ENCODE measurements around the gene KCNQ2.

Gene KCNQ2

DNA sequence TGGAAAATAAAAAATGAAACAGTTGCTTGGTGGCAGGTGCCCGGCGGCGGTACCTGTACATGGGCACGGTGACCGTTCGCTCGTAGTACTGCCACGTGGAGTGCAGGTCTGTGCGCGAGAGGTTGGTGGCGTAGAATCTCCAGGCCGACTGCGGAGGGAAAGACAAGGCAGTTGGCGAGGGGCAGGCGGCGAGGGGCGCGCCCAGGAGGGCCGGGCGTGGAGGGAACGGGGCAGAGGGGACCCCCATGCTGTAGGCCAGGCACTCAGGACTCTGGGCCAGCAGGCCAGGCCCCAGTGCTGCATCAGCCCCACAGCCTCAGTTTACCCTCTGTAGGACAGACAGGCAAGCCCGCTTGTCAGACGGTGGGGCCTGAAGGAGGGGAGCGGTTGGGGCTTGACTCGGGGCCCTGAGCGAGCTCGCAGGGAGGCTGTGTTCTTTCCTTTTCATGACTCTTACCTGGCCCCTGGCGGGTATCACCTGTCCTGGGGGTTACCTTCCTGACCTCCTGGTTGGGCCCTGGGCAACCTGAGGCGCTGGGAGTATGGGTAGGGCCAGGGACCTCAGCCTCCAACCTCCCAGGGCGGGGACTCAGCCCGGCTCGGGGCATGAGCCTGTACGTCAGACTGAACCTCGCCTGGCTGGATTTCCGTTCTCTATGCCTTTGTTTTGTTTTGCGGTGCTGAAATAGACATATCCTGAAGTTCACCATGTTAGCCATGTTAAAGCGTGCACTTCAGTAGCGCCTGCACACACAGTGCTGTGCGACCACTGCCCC is 38.5 kb downstream of the KCNQ2 start:
- no peak for DNase-seq

DNA sequence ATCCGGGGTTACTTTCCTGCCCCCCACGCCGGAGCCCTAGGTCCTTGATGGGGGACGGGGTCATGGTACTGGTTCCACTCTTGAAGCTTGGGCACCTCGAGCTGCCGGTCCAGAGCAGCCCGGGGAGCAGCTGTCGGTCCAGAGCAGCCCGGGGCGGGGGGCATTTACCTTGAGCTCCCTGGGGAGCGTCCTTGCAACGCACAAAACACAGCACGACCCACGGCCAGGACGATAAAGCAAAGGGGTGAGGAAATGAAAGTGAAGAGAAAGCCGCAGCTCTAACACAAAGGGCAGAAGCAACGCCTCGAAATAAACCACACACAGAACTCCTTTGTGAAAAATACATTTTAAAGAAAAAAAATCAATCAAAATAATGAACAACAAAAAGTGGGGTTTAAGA is 39.1 kb downstream of the KCNQ2 start:
- DNase-seq, result no peak

DNA sequence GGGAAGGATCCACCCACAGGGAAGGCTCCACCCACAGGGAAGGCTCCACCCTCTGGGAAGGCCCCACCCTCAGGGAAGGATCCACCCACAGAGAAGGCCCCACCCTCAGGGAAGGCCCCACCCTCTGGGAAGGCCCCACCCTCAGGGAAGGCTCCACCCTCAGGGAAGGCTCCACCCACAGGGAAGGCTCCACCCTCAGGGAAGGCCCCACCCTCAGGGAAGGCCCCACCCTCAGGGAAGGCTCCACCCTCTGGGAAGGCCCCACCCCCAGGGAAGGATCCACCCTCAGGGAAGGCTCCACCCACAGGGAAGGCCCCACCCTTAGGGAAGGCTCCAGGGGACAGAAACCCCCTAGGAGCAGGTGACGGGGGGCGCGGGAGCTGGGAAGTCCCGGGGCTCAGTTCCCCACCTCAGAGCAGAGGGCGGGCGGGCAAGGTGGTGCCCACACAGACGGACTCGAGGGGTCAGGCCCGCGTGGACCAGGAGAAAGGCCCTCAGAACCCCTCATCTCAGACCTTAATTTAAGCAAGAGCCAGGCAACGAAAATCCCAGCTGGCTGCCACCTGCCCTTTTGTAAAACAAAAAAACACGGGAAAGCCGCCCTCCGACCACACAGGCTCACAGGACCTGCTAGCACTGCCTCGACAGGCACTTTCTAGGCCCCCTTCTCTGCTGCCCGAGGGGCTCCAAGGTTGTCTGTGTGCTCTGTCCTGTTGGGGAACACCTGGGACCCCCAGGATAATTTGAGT is 39.7 kb downstream of the KCNQ2 start:
- DNase-seq, result no peak

DNA sequence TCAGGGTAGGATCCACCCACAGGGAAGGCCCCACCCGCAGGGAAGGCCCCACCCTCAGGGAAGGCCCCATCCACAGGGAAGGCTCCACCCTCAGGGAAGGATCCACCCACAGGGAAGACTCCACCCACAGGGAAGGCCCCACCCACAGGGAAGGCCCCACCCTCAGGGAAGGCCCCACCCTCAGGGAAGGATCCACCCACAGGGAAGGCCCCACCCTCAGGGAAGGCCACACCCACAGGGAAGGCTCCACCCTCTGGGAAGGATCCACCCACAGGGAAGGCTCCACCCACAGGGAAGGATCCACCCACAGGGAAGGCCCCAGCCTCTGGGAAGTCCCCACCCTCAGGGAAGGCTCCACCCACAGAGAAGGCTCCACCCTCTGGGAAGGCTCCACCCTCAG is 40.5 kb downstream of the KCNQ2 start:
- no peak for DNase-seq

DNA sequence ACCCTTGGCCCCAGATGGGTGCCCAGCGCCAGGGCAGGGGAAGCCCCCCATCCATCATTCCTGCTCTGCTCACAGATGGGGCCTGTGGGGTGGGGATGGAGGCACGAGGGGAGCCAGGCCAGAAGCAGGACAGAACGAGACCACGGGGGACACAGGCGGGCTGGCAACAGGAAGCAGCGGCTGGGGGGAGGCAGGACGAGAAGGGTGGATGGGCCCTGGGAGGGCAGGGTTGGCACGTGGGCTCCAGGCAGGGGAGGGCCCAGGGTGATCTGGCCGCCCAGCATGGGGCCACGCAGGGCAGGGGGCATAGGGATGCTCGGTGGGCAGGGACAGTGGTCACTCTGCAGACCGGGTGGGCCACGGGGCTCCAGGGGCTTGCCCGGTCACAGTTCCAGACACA is 41.6 kb downstream of the KCNQ2 start:
- DNase-seq, result no peak

DNA sequence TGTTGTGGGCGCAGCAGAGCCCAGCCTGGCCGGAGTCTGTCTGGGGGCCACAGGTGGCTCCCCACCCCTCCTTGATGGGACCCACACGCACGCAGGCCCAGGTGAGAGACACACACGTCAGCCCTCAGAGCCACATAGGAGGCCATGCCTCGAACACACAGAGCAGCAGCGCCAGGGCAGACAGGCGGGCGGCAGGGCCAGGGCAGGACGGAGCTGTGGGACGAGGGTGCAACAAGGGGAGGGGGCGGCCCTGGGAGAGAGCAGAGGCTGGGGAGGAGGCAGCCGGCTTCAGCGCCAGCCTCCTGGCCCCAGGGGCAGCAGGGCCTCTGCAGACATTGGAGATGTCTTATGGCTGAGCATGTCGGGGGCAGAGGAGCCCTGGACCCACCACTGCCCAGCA is 42.5 kb downstream of the KCNQ2 start:
- DNase-seq, result no peak

DNA sequence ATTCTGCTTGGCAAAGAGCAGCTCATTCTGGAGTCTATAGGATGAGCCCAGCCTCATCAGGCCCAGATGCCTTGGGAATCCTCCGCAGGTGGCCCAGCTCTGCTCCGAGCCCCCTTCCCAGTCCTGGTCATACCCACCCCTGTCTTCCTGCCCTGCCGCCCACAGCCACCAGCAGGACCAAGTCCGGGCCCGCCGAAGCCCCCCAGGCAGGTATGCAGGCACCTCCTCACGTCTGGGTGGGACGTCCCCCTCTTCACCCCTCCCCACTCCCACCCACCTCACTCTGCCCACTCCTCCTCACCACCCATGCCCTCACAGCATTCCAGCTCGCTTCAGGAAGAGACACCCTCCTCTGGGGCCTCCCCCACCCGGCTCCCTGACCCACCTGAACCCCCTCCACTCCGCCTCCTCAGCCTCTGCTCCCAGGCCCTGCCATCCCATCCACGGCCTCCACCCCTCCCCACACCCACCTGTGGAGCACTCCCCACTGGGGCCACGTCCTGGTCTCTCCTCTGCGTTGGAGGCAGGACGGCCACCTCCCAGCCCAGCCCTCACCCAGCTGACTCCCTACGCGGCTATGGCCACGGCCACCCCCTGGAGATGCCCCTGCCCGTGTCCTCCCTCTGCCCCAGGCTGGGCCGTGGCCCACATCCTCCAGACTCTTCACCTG is 43.4 kb downstream of the KCNQ2 start:
- no peak for DNase-seq

DNA sequence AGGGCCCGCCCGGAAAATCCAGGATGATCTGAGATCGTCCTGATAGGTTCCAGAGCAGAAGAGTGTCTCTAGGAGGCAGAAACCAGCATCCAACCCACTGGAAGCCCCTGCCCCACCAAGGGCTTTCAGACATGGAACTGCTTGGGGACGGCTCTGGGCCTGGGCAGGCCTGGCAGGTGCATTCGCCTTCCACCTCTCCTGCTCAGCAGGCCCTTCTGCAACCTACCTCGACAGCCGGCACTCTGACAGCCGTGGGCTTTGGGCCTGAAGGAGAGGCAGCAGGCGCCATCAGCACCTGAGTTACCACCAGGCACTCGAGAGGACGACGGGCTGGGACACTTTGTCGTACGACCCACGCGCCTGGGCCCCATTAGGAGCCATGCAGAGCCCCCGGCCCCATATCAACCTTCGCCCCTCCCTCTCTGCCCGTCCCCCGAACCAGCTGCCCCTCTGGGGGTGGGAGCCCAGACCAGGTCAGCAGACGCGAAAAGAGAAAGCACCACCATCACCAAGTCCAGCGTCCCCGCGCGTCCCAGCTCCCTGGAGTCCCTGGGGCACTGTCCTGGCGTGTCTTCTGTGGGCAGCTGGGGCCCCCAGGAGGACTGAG is 44.6 kb downstream of the KCNQ2 start:
- DNase-seq, result no peak

DNA sequence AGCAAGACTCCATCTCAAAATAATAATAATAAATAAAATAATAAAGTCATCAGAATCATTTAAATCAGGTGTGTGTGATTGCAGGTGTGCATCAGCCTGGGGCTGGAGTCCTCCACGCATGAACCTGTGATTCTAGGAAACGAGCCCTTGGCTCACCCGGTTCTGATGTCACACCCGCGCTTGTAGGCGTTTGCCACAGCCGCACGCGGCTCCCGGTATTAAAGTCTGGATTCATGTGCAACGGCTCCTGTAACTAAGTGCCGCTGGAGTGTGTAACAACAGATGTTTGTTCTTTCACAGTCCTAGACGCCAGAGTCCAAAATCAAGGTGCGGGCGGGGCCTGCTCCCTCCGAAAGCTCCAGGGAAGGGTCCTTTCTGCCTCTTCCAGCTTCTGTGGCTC is 45.2 kb downstream of the KCNQ2 start:
- DNase-seq, result no peak

DNA sequence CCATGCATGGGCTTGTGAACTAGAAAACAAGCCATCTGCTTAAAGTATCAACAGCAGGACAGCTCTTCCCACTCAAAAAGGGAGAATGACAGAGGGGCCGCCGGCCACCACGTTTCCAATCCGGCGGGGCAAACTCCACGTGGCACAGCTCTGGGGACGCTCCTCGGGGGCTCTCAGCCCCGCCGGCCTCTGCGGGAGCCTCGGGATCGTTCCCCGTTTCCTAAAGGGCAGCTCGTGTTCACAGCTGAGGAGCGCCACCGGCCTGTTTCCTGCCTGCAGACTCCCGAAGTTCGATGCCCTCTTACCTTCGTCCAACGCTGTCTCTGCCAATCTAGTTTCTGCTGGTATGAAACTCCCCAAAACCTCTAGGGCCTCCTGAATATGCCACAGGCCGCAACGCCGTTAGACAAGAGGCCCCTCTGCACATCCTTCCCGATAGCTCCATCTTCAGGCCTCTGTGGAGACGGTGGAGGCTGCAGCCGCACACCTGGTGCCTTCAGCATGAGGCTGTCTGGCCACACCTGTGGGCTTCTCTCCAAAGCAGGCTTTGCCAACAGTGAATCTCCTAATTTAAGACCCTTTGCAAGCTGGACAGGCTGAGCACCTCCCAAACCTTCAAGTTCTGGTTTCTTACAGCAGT is 46.5 kb downstream of the KCNQ2 start:
- DNase-seq, result no peak

DNA sequence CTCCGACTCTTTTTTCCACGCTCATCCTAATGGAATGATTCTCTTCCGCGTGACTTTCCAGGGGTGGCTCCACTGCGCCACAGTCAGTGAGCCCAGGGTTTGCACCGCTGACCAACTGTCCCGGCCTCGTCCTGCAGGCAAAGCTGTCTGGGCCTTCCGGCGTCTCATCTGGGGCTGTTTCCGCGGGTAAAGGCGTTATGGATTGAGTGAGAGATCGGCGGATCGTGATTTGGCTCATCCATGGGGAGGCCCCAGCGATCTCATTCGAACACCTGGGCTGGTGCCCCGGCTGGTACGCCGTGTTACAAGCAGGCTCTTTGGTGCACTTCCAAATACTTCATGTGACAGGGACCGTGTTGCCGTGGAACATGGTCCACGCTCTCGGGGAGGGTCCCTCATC is 47.8 kb downstream of the KCNQ2 start:
- DNase-seq, result no peak

DNA sequence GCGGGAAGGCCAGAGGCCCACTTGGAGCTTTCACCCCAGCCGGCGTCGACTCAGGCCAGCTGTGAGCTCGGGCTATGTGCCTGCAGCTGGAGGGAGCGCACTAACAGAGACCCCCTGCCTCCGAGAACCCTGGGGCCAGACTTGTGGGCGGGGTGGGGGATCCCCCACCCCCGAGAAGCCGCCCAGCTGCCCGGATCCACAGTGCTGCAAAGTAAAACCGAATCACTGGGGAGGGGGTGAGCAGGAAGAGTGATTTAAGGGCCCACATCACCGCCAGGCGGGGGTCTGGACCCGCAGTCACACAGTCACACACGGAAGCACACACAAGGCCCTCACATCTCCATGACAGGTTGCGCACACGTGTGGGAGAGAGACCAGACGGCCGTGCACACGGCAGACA is 48.7 kb downstream of the KCNQ2 start:
- no peak for DNase-seq

DNA sequence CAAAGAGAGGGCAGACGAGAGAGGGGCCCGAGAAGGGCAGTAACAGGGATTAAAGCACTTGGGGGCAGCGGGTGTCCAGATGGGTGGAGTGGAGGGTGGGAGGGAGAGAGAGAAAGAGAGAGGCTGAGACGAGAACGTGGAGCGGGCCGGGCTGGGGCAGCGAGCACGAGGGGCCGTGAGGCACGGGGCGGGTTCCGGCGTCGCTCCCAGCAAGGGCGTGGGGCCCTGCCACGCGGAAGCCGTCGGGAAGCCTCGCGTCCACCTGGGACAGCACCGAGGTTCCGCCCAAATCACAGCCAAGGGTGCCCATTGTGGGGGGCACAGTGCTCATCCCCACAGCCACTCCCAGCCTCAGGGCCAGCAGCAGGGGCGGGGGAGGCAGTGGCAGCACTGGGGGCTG is 49.8 kb downstream of the KCNQ2 start:
- no peak for DNase-seq

DNA sequence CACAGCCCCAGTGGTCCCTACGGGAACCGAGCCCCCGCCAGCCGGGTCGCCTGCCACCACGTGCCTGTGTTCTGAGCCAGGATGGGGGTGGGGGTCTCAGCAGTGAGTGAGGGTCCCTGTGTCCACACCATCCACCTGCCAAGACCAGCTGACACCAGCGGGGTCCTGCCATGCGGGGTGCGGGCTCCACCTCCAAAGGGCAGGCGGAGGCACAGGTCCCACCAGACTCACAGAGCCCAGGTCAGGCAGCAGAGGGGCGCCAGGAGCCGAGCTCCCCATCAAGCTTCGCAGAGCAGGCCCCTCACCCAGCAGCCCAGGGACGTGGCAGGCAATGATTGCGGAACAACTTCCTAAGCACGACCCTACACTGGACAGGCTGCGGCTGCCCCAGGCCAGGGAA is 50.5 kb downstream of the KCNQ2 start:
- no peak for DNase-seq

DNA sequence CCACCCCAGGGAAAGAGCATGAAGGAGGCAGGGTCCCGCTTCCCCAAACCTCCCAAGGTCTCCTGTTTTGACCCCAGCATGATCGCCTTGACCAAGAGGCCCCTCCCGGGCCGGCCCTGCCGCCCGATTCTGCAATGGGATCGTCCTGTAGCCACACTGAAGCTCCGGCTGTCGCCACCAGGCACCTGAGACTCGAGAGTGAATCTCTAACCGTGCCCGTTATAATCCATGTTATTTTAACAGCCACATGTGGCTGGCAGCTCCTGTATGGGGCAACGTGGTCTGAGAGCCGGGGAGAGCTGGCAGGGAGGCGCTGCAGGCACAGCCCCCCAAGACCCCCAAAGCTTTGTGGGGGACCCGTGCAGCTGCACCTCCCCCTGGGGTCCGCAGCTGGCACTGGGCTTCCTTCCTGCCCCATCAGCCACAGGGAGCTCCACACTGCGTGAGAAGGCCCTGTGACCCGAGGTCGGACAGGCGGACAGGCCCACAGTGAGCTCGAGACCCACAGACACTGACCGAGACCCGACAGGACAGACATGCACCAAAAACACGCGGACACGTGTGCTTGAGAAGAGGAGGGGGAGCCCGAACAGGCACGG is 51.3 kb downstream of the KCNQ2 start:
- no peak for DNase-seq

DNA sequence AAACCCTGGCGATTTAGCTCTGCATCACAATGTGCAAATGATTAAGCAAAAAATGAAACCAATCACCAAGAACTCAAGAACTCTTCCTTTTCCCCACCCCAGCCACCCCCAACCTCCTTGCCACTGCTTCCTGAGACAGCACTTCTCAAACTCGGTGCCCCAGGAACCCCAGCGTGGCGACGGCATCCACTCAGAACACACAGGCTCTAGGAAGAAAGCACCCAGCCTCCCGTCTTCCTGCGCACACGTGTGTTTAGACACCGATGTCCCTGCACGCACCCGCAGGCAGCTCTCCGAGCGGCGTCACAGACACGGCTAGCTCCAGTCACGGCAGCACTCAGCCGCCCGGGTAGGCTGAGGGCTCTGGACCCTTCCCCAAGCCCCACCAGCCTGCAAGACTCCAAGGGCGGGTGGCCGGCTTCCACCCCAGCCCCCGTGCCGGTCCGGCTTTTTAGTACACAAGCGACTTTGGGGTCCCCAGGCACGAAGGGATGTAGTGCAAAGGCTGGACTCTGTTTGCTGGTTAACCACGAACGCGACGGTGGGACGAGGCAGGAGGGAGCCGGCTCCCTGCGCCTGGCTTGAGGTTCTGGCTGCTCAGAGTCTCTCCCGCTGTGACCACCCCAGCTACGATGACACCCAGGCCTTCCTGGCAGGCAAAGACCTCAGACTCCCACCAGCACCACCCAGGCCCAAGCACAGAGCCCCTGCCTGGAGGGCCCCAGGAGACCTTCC is 51.9 kb downstream of the KCNQ2 start:
- DNase-seq, result no peak

DNA sequence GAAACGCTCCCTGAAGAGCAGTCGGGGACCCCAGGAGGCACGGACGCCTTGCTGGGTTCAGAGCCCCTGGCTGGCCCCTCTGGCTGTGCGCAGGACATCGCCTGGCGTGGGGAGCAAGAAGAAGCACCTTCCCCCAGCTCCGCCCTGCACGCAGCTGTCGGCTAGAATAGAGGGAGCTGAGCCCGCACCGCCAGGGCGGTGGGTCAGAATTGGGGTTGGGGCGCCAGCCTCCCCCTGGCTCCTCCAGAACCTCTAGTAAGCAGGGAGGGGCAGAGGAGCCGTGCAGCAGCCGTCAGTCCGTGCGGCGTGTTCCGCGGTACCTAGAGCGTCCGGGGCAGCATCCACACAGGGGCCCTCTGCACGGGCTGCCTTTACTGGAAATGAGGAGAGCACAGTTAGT is 53.2 kb downstream of the KCNQ2 start:
- no peak for DNase-seq

DNA sequence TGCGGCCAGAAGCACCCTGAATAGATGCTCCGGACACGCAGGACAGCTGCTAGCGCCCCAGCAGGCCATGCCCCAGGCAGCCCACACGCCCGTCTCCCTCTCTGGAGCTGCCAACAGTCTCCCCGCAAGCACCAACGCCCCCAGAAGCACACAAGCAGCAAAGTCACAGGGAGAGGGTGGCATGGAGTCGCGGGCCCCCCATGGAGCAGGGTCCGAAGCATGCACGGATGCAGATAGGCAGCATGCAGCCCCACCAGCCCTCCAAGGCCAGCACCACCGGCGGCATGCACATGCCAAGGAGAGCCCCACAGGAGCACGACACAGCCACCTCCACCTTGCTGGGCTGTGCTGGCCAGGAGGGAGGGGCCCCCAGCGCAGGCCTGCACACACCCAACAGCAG is 53.8 kb downstream of the KCNQ2 start:
- no peak for DNase-seq

DNA sequence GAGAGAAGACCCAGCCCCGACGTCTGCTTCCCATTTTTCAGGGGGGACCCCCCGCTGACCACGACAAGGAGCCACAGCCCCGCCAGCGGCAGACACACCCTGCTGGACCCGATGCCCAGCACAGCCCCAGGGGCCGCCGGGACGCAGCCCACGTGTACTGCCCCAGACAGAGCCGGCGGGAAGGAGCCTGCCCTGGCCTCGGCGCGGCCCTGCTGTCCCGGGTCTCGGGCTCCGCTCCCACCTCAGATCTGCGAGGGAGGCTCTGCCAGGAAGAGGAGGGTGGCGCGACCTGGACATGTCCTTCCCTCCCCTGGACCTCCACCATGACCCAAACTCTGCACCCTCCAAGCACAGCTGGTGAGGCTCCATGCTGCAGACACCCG is 54.7 kb downstream of the KCNQ2 start:
- DNase-seq, result no peak

DNA sequence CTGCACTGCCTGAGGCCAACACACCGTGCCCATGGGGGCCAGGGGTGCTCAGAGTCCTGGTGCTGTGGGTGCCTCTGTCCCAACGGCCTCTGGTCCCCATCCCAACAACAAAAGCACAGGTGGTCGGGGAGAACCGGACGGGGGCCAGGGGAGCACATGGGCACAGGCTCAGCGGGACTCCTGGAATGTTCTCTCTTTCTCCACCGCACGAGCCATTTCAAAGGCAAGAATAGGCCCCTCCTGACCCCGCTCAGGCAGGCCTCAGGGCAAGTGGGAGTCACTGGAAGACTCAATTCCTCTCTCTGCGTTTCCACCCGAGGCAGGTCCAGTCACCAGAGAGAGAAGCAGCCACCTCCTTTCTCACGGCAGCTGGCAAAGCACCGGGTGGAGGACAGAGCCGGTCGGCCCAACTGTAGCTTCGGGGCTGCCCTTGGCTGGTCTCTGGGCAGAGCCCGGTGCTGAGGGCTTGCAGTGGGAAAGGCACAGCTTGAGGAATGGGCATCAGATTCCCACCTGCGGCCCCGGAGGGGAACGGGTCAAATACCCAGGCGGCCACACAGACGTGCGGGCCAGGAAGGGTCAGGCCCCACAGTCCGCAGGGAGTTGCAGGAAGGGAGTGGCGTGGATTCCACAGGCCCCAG is 55.2 kb downstream of the KCNQ2 start:
- no peak for DNase-seq

DNA sequence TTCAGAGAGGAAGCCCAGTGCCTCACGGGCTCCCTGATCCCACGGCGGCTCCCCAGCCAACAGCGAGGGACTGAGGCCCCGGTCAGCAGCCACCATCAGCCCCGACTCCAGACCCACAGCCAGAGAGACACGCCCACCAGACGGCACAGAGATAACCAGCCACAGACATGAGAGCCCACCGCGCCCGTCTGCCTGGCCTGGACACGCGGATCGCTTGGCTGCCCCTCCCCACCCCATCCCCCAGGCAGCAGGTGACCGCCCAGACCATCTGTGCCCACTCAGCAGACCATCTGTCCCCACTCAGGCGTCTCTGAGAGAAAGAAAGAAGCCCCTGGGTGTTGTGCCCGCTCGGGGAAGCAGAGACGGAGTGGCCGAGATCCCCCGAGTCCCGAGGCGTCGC is 55.8 kb downstream of the KCNQ2 start:
- DNase-seq, result peak in 1 of 2 experiments; percentile 43
